Naive thymus-derived CD4-positive, alpha-beta T cell (primary cell): ENCODE data around the gene KIAA0930. TPM values are rescaled to one million over a fixed set of nuclear protein-coding genes. Genes with fewer than 3 reads are reported as not detected.
"Not testable (repeated sequence)": the region's sequence is repeated elsewhere in the genome, so short reads cannot be mapped to it uniquely, and the experiment has no call there.

Experiments used
- ATAC-seq: fragments of 150-1000 bp; cut with Tn5 transposase; 2 replicates; pipeline ENCODE4 v1.10.0; 2021; ENCODE audit warnings: mild to moderate bottlenecking, moderate library complexity
- CTCF ChIA-PET: fragments of 350-600 bp; sonication (Branson Sonifier 250); formaldehyde crosslinking; loops from one replicate; lab custom pipeline; 2021; ENCODE audit warnings: antibody characterized with exemption; lab: Charles Lee
- POLR2A ChIA-PET: fragments of 350-600 bp; sonication (Branson Sonifier 250); formaldehyde crosslinking; loops from one replicate; lab custom pipeline; 2021; ENCODE audit warnings: antibody characterized with exemption, inconsistent platforms; lab: Charles Lee
- DNase-seq, 9 donors: peaks; one replicate each; pipeline versions ENCODE4 v3.0.0 to v3.0.0-alpha.2; 2020 to 2022; ENCODE audit warnings: mixed read lengths in 1 of 9
- H3K27ac ChIP-seq: one replicate; pipeline ENCODE4 v1.7.0; 2013; ENCODE audit warnings: mild to moderate bottlenecking, low read depth, low read length, moderate library complexity
- H3K27me3 ChIP-seq, 2 donors: one replicate each; pipeline ENCODE4 v1.7.0; 2013; ENCODE audit warnings: low read length in 2 of 2, mild to moderate bottlenecking in 2 of 2, moderate library complexity in 2 of 2; ENCODE audit not compliant: control insufficient read depth in 2 of 2, insufficient read depth in 2 of 2
- H3K36me3 ChIP-seq, 3 experiments: 1 replicate in 2 of 3; 2 replicates in 1 of 3; pipeline ENCODE4 v1.7.0; 2013; ENCODE audit warnings: low read length in 3 of 3, mild to moderate bottlenecking in 3 of 3, moderate library complexity in 1 of 3; ENCODE audit not compliant: insufficient read depth in 3 of 3, control insufficient read depth in 2 of 3
- H3K4me1 ChIP-seq, 2 donors: one replicate each; pipeline ENCODE4 v1.7.0; 2013; ENCODE audit warnings: low read length in 2 of 2, mild to moderate bottlenecking in 2 of 2, moderate library complexity in 1 of 2; ENCODE audit not compliant: control insufficient read depth in 2 of 2, insufficient read depth in 2 of 2
- H3K4me3 ChIP-seq: 2 replicates; pipeline ENCODE4 v1.7.0; 2013; ENCODE audit warnings: mild to moderate bottlenecking, low read length
- H3K9me3 ChIP-seq, 3 experiments: 1 replicate in 2 of 3; 2 replicates in 1 of 3; pipeline ENCODE4 v1.7.0; 2013; ENCODE audit warnings: low read length in 3 of 3; ENCODE audit not compliant: control insufficient read depth in 2 of 3
- H3K27ac Mint-ChIP-seq, 9 donors: one replicate each; pipeline ENCODE4 v1.8.0; 2020 to 2022; ENCODE audit warnings: mixed read lengths in 9 of 9, mild to moderate bottlenecking in 8 of 9, moderate library complexity in 5 of 9, inconsistent platforms in 2 of 9
- H3K27me3 Mint-ChIP-seq, 5 donors: one replicate each; pipeline ENCODE4 v1.8.0; 2021 to 2022; ENCODE audit warnings: mixed read lengths in 5 of 5, mild to moderate bottlenecking in 1 of 5
- H3K36me3 Mint-ChIP-seq, 5 donors: one replicate each; pipeline ENCODE4 v1.8.0; 2020 to 2022; ENCODE audit warnings: mixed read lengths in 5 of 5, mild to moderate bottlenecking in 3 of 5, inconsistent platforms in 1 of 5
- H3K4me1 Mint-ChIP-seq, 7 donors: one replicate each; pipeline ENCODE4 v1.8.0; 2020 to 2022; ENCODE audit warnings: mixed read lengths in 7 of 7, mild to moderate bottlenecking in 3 of 7, inconsistent platforms in 1 of 7
- H3K4me3 Mint-ChIP-seq, 10 donors: one replicate each; pipeline ENCODE4 v1.8.0; 2020 to 2022; ENCODE audit warnings: mild to moderate bottlenecking in 10 of 10, mixed read lengths in 10 of 10, moderate library complexity in 6 of 10, inconsistent platforms in 2 of 10
- H3K9me3 Mint-ChIP-seq, 11 donors: one replicate each; pipeline ENCODE4 v1.8.0; 2020 to 2022; ENCODE audit warnings: mixed read lengths in 11 of 11, mild to moderate bottlenecking in 4 of 11, inconsistent platforms in 1 of 11, moderate library complexity in 1 of 11
- intact Hi-C, 2 donors: fragments of 100-400 bp; cut with micrococcal nuclease; formaldehyde crosslinking; loops; one replicate each; pipeline ENCODE4 v1.15.1; 2023
- polyA plus RNA-seq, 2 donors: library from polyadenylated mRNA; unstranded; fragments of 300-500 nt; fragmentation: Illumina TruSeq; gene quantifications; one replicate each; pipeline ENCODE4 v1.2.3, GENCODE V29; 2021
- total RNA-seq, 6 experiments: library from RNA in 5 of 6; stranded (reverse) in 5 of 6; gene quantifications; 1 replicate in 5 of 6; 2 replicates in 1 of 6; pipeline ENCODE4 v1.2.3 and lab custom pipeline; 2021 to 2026

Gene KIAA0930
- total and polyA plus RNA-seq, 7 experiments from 2014 or later: 2.3 to 58.2 (median 21.6) TPM

DNA sequence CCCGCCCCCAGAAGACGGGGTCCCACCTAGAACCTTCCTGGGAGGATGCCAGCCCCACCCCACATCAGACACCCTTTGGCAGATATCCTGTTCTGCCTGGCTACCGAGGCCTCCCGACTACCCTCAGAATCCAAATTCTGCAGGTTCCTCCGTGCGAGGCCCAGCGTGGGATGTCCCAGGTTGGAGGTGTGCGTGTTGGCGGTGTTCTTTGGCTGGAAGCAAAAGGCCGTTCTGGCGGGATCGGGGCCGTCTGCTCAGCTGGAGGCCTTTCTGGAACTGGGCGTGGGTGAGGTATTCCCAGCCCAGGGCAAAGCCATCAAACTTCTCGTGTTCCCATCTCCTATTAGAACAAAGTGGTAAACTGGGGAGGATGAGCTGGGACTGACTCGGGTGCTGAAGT lies 44.4 kb downstream of the KIAA0930 start:
- peaks cover 0 to 29% (median 5%) of the 10 kb centered on the region in 5 donors for H3K36me3 Mint-ChIP-seq
- no peaks in the 10 kb centered on the region for H3K9me3 Mint-ChIP-seq
- no peaks in the 10 kb centered on the region for H3K9me3 ChIP-seq
- peaks cover 0 to 5% (median 0%) of the 10 kb centered on the region in 7 donors for H3K4me1 Mint-ChIP-seq
- peaks cover 0 to 55% (median 5%) of the 10 kb centered on the region in 3 experiments for H3K36me3 ChIP-seq
- POLR2A ChIA-PET: no interaction called here
- H3K27ac ChIP-seq: no peak overlapping the region
- H3K27ac Mint-ChIP-seq: no peak overlapping the region
- intact Hi-C loops: no loop called here
- H3K4me1 ChIP-seq: no peaks in the 10 kb centered on the region
- no peaks in the 10 kb centered on the region for H3K27me3 Mint-ChIP-seq
- H3K4me3 ChIP-seq: no peak overlapping the region
- DNase-seq: no peak
- ATAC-seq: no peak
- CTCF ChIA-PET: no interaction called here
- H3K4me3 Mint-ChIP-seq: no peak overlapping the region
- H3K27me3 ChIP-seq: no peaks in the 10 kb centered on the region

DNA sequence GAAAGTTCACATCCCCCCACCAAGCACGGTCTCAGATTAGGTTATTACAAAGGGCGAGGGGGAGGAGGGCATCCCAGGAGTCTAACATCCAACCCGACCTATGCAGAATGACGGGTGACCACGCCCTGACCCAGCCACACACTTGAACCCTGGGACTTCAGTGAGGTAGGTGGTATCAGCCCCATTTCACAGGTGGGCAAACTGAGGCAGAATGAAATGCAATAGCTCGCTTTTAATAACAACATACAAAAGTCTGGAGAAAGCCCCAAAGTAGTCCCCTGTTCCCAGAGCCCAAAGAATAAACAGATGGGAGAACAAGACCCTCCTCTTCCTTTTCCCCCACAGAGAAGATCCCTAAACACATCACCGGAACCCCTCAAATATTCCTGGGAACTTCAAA lies 45.1 kb downstream of the KIAA0930 start:
- ChIA-PET CTCF (no interaction called here), POLR2A (no interaction called here)
- ATAC-seq (no peak), DNase-seq (no peak)
- Mint-ChIP-seq H3K4me3 (no peak overlapping the region), H3K4me1 (peaks cover 0 to 5% (median 0%) of the 10 kb centered on the region in 7 donors), H3K9me3 (no peaks in the 10 kb centered on the region), H3K36me3 (peaks cover 0 to 22% (median 5%) of the 10 kb centered on the region in 5 donors), H3K27me3 (no peaks in the 10 kb centered on the region), H3K27ac (no peak overlapping the region)
- Histone ChIP-seq H3K36me3 (peaks cover 0 to 49% (median 5%) of the 10 kb centered on the region in 3 experiments), H3K27ac (no peak overlapping the region), H3K4me1 (no peaks in the 10 kb centered on the region), H3K27me3 (no peaks in the 10 kb centered on the region), H3K9me3 (no peaks in the 10 kb centered on the region), H3K4me3 (no peak overlapping the region)
- intact Hi-C loops: no loop called here

DNA sequence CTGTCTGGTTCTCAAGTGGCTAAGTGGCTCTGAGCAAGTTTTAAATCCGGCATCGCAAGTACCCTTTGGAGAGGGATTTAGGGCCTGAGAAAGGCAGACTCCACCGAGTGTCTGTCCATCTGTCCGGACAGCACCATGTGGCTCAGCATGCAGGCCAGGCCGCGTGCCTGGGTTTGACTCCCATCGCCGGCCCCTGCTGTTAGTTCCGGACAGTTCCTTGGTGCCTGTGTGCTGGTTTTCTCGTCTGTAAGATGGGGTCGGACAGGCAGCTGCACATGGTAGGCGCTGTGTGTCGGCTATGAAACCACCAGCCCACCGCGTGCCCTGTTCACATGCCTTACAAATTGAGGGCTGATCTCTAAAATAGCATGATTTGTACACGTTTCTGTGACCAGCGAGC lies 46.0 kb downstream of the KIAA0930 start:
- Histone ChIP-seq H3K27me3 (no peaks in the 10 kb centered on the region), H3K4me3 (no peak overlapping the region), H3K9me3 (no peaks in the 10 kb centered on the region), H3K4me1 (no peaks in the 10 kb centered on the region), H3K27ac (no peak overlapping the region), H3K36me3 (peaks cover 0 to 41% (median 5%) of the 10 kb centered on the region in 3 experiments)
- intact Hi-C loops: no loop called here
- ATAC-seq (no peak), DNase-seq (no peak)
- Mint-ChIP-seq H3K4me3 (no peak overlapping the region), H3K9me3 (no peaks in the 10 kb centered on the region), H3K36me3 (peaks cover 0 to 18% (median 4%) of the 10 kb centered on the region in 5 donors), H3K4me1 (peaks cover 0 to 5% (median 0%) of the 10 kb centered on the region in 7 donors), H3K27me3 (no peaks in the 10 kb centered on the region), H3K27ac (no peak overlapping the region)
- POLR2A ChIA-PET: no interaction called here
- CTCF ChIA-PET: no interaction called here

DNA sequence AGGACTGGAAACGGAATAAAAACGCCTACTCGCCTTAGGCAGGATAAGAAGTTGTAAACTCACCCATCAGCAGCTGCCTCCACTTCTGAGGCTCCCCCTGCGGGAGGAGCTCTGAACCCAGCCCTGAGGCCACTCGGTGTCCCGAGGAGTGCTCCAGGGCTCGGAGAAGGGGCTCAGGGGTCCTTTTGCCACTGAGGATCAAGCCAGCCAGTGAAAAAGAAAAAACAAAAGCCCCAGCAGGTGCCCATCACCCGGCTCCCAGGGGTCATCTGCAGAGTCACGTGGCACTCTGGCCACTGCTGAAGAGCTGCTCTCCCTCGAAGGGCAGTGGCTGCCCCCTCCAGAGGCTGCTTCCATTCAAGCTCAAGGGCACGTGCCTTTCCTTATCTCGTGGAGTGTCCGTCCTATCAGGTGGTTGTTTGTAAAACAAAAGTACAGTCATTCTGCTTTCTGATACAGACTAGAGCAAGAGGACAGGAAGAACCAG lies 48.0 kb downstream of the KIAA0930 start:
- H3K27ac ChIP-seq: no peak overlapping the region
- no peak overlapping the region for H3K4me3 ChIP-seq
- intact Hi-C loops: no loop called here
- no peak for DNase-seq
- H3K4me1 Mint-ChIP-seq: peaks cover 0 to 5% (median 0%) of the 10 kb centered on the region in 7 donors
- H3K36me3 Mint-ChIP-seq: peaks cover 0 to 14% (median 0%) of the 10 kb centered on the region in 5 donors
- POLR2A ChIA-PET: no interaction called here
- H3K27me3 ChIP-seq: no peaks in the 10 kb centered on the region
- H3K9me3 Mint-ChIP-seq: no peaks in the 10 kb centered on the region
- H3K27ac Mint-ChIP-seq: no peak overlapping the region
- H3K36me3 ChIP-seq: peaks cover 0 to 29% (median 0%) of the 10 kb centered on the region in 3 experiments
- H3K4me3 Mint-ChIP-seq: no peak overlapping the region
- no peaks in the 10 kb centered on the region for H3K9me3 ChIP-seq
- no peak for ATAC-seq
- no peaks in the 10 kb centered on the region for H3K4me1 ChIP-seq
- CTCF ChIA-PET: no interaction called here
- H3K27me3 Mint-ChIP-seq: no peaks in the 10 kb centered on the region

DNA sequence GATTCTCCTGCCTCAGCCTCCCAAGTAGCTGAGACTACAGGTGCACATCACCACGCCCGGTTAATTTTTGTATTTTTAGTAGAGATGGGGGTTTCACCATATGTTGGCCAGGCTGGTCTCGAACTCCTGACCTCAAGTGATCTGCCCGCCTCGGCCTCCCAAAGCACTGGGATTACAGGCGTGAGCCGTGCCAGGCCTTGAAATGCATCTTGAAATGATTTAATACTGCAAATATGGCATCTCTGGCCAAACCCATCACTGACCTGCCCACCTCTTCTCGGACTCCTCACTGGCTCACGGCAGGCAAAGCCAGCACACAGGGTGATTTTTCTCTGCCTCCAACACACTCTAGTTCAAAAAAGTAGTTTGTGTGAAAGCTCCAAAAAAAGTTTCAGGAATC lies 48.9 kb downstream of the KIAA0930 start:
- H3K27ac Mint-ChIP-seq, H3K27me3 ChIP-seq, H3K9me3 ChIP-seq, CTCF ChIA-PET, H3K27ac ChIP-seq, DNase-seq, ATAC-seq, H3K4me3 Mint-ChIP-seq, H3K4me1 ChIP-seq, H3K4me3 ChIP-seq, intact Hi-C loops, H3K9me3 Mint-ChIP-seq, H3K27me3 Mint-ChIP-seq: not testable (repeated sequence)
- peaks cover 0 to 19% (median 0%) of the 10 kb centered on the region in 3 experiments for H3K36me3 ChIP-seq
- POLR2A ChIA-PET: interaction anchor here (0.8 kb wide), 1 partner anchor 1053 kb away, joined by 3 read pairs; no protein-coding TSS in a partner anchor
- peaks cover 0 to 11% (median 4%) of the 10 kb centered on the region in 5 donors for H3K36me3 Mint-ChIP-seq
- peaks cover 0 to 10% (median 0%) of the 10 kb centered on the region in 7 donors for H3K4me1 Mint-ChIP-seq

DNA sequence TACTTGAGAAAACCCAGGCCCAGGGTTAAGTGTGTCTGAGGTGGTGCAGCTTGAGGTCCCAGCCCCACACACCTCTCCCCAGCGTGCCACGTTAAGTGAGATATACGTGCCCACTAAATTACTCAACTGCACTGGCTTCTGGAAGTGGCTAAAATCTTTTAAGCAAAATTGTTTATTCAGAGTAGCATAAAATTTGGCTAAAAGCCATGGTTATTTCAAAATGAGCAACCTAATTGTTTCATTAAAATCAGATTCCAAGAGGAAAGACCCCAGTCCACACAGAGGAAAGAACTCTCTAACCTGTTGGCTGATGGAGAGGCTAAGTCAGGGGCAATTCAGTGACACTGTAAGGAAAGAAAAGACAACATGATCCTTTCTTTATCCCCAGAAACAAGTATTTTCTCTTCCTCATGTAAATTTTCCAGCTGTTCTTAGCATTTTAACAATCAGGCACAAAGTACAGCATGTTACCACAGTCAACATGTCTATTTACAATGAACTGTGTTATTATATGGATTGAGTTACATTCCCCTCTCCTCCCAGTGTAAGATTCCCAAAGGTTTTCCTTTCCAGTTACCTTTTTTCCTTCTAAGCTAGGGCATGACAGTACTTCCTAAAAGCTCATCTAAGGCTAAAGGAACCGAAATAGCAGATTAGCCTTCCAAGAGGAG lies 50.4 kb downstream of the KIAA0930 start:
- Mint-ChIP-seq H3K27ac (peak overlapping the region in 1 of 9 donors; percentile 19), H3K9me3 (no peaks in the 10 kb centered on the region), H3K4me3 (no peak overlapping the region), H3K4me1 (peaks cover 0 to 15% (median 6%) of the 10 kb centered on the region in 7 donors), H3K36me3 (peaks cover 1 to 14% (median 7%) of the 10 kb centered on the region in 5 donors), H3K27me3 (no peaks in the 10 kb centered on the region)
- H3K9me3 ChIP-seq: no peaks in the 10 kb centered on the region
- H3K36me3 ChIP-seq: peaks cover 0 to 19% (median 0%) of the 10 kb centered on the region in 3 experiments
- H3K27me3 ChIP-seq: no peaks in the 10 kb centered on the region
- intact Hi-C loops: no loop called here
- no peak overlapping the region for H3K27ac ChIP-seq
- H3K4me1 ChIP-seq: no peaks in the 10 kb centered on the region
- ChIA-PET POLR2A (interaction anchor here (0.5 to 0.6 kb wide), 2 partner anchors 10 to 26 kb away, joined by 3 read pairs; partner anchors contain the start of gene NUP50), CTCF (no interaction called here)
- no peak for ATAC-seq
- no peak overlapping the region for H3K4me3 ChIP-seq
- no peak for DNase-seq
